Left cardiac atrium (tissue), 4 donors: ENCODE measurements around the gene MERTK. TPM values are rescaled to one million over a fixed set of nuclear protein-coding genes. Genes with fewer than 3 reads are reported as not detected.
"Not testable (repeated sequence)": the region's sequence is repeated elsewhere in the genome, so short reads cannot be mapped to it uniquely, and the experiment has no call there.

Source experiments
- ATAC-seq, 2 donors: fragments of 200-7000 bp; cut with Tn5 transposase; one replicate each; pipeline ENCODE4 v1.9.1; 2020; ENCODE audit warnings: mild to moderate bottlenecking in 2 of 2, moderate library complexity in 2 of 2
- DNase-seq: peaks from one replicate; pipeline ENCODE4 v3.0.0-alpha.2; 2020
- intact Hi-C, 2 donors: fragments of 100-400 bp; cut with DNase I; formaldehyde crosslinking; loops; one replicate each; pipeline versions ENCODE4 v1.14.1 to v1.15.1; 2022 to 2023
- total RNA-seq, 2 donors: library from RNA; stranded (reverse); fragmentation: NEBNext Ultra II Directional; extraction: Animal tissue kit (Norgen Biotek cat#: 25700); gene quantifications; one replicate each; pipeline ENCODE4 v1.2.1, GENCODE V29; 2021
- donor health status: DM: no; HTN: yes; CAD: no.
- donor health status: DM: no; HTN: yes; CAD: no; lungs with severe emphysema.
- donor health status: DM: yes; HTN: yes; CAD: no.
- donor health status: Dilated cardiomyopathy.

Gene MERTK
- total RNA-seq, 2 donors from 2014 or later, result 11.8 to 12.6 TPM

- DNase-seq, result no peak
- ATAC-seq, result no peak
Observed at GRCh38 chr2:111936881-111937280, 38.5 kb downstream of the MERTK start.

GRCh38 chr2:111938392-111938791 lies 40.0 kb downstream of the MERTK start:
- intact Hi-C loops, result no loop called here
- ATAC-seq, result no peak
- DNase-seq, result no peak

More at GRCh38 chr2:111936881-111937280, 38.5 kb downstream of the MERTK start:
- intact Hi-C loops, result no loop called here

- ATAC-seq (no peak), DNase-seq (no peak)
- intact Hi-C loops, result no loop called here
Observed at GRCh38 chr2:111940333-111941196, 42.2 kb downstream of the MERTK start.

GRCh38 chr2:111941531-111941930 lies 43.1 kb downstream of the MERTK start:
- ATAC-seq, result no peak
- DNase-seq, result no peak
- intact Hi-C loops, result no loop called here

GRCh38 chr2:111944531-111945210 lies 46.3 kb downstream of the MERTK start:
- DNase-seq (no peak), ATAC-seq (no peak)
- intact Hi-C loops, result loop anchor here in 1 of 2 donors (5.0 kb wide), 1 partner anchor 42 kb away; no protein-coding TSS in a partner anchor

- ATAC-seq (peak in 1 of 2 donors; percentile 16), DNase-seq (no peak)
- intact Hi-C loops, result loop anchor here in 1 of 2 donors (5.0 kb wide), 1 partner anchor 43 kb away; no protein-coding TSS in a partner anchor
Observed at GRCh38 chr2:111945444-111946293, 47.3 kb downstream of the MERTK start.

- DNase-seq, result no peak
- peak; percentile 92 to 95 for ATAC-seq
- intact Hi-C loops, result loop anchor here in 1 of 2 donors (5.0 kb wide), 1 partner anchor 44 kb away; no protein-coding TSS in a partner anchor
Observed at GRCh38 chr2:111946294-111947114, 48.1 kb downstream of the MERTK start.

- no peak for DNase-seq
- intact Hi-C loops, result loop anchor here in 1 of 2 donors (5.0 kb wide), 1 partner anchor 45 kb away; no protein-coding TSS in a partner anchor
Observed at GRCh38 chr2:111947219-111947618, 48.8 kb downstream of the MERTK start.

GRCh38 chr2:111948832-111949231 lies 50.4 kb downstream of the MERTK start:
- no peak for DNase-seq
- intact Hi-C loops, result loop anchor here in 1 of 2 donors (5.0 kb wide), 1 partner anchor 47 kb away; no protein-coding TSS in a partner anchor
- ATAC-seq, result no peak

More at GRCh38 chr2:111947219-111947618, 48.8 kb downstream of the MERTK start:
- ATAC-seq, result no peak

GRCh38 chr2:111950236-111950635 lies 51.8 kb downstream of the MERTK start:
- no peak for ATAC-seq
- intact Hi-C loops, result no loop called here
- DNase-seq, result no peak

- intact Hi-C loops, result no loop called here
- ATAC-seq, result no peak
- no peak for DNase-seq
Observed at GRCh38 chr2:111951486-111951885, 53.1 kb downstream of the MERTK start.

GRCh38 chr2:111952871-111953452 lies 54.6 kb downstream of the MERTK start:
- no peak for ATAC-seq
- intact Hi-C loops, result no loop called here
- no peak for DNase-seq

GRCh38 chr2:111954602-111955332 lies 56.4 kb downstream of the MERTK start:
- DNase-seq (peak; percentile 40), ATAC-seq (peak in 1 of 2 donors; percentile 52)
- intact Hi-C loops, result no loop called here

GRCh38 chr2:111957872-111958354 lies 59.5 kb downstream of the MERTK start:
- intact Hi-C loops, result no loop called here
- no peak for DNase-seq
- ATAC-seq, result peak; percentile 76 to 80

- intact Hi-C loops, result no loop called here
- no peak for ATAC-seq
Observed at GRCh38 chr2:111958901-111959300, 60.5 kb downstream of the MERTK start.

GRCh38 chr2:111961663-111962062 lies 63.3 kb downstream of the MERTK start:
- intact Hi-C loops, result no loop called here
- no peak for ATAC-seq
- no peak for DNase-seq

More at GRCh38 chr2:111958901-111959300, 60.5 kb downstream of the MERTK start:
- DNase-seq, result no peak

- DNase-seq, ATAC-seq, intact Hi-C loops: not testable (repeated sequence)
Observed at GRCh38 chr2:111963086-111963485, 64.7 kb downstream of the MERTK start.
